SHP77 (cell line): ENCODE data around the gene SORCS2.
A peak's percentile ranks its signal among the peaks of the same experiment; 100 is the strongest.

Experiments used
- DNase-seq, 2 experiments: peaks; one replicate each; lab custom pipeline; 2025; lab: John Stamatoyannopoulos, UW

The SORCS2 gene

GRCh38 chr4:7474320-7474719, 282.0 kb downstream of the SORCS2 start:
- no peak for DNase-seq

DNA sequence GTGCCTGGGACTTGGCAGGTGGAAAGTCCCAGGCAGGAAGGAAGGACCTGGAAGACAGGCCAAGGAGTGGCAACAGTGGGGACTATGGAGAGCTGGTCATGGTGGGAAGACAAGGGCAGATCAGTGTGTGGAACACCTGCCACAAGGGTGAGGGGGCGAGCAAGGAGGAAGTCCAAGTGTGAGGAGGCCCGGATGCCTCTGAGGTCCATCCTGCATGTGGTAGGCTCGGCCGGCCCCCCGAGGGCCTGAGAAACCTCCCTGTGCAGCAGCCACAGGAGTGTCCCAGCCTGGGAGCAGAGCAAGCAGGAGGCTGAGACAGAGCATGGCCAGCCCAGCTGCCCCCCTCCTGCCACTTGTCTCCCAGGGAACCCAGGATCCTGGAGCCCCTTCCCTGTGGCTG, 282.9 kb downstream of the SORCS2 start:
- no peak for DNase-seq

DNA sequence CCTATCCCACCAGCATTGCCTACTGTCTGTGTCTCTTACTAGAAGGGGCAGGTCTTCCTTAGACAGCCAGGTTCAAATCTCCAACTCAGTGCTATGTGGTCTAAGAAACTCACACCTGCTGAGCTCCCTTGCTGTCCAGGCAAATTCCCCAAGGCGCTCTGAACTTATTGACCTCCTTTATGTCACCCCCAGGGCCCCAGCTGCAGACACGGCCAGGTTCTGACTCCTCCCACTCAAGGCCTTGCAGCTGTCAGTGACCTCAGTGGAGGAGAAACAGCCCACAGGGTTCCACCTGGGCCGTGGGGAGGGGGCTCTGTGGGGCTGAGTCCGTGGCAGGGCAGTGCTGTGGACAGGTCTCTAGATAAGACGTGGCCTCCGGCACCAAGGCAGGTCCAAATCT, 284.5 kb downstream of the SORCS2 start:
- DNase-seq: no peak

- DNase-seq: no peak
Observed at GRCh38 chr4:7477695-7478094, 285.4 kb downstream of the SORCS2 start.

- DNase-seq: no peak
Observed at GRCh38 chr4:7478665-7479064, 286.3 kb downstream of the SORCS2 start.

GRCh38 chr4:7480423-7480822, 288.1 kb downstream of the SORCS2 start:
- no peak for DNase-seq

- DNase-seq: no peak
Observed at GRCh38 chr4:7481227-7481626, 288.9 kb downstream of the SORCS2 start.

DNA sequence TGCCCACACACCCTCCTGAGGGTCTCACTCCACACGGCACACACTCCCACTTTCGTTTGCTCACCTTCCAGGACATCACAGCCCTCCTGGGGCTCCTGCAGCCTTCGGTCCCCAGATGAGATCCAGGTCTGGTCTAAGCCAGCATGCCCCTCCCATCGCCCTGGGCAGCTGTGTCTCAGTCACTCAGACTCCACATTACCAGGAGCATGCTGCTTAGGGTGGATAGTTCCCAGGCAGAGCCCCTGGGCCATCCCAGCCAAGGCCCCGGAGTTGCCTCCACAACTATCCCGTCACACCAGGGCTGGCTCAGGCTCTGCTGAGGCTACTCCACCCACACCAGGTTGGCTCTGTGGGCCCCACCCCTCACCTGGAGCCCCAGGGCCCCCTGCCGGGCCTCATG, 292.8 kb downstream of the SORCS2 start:
- no peak for DNase-seq

DNA sequence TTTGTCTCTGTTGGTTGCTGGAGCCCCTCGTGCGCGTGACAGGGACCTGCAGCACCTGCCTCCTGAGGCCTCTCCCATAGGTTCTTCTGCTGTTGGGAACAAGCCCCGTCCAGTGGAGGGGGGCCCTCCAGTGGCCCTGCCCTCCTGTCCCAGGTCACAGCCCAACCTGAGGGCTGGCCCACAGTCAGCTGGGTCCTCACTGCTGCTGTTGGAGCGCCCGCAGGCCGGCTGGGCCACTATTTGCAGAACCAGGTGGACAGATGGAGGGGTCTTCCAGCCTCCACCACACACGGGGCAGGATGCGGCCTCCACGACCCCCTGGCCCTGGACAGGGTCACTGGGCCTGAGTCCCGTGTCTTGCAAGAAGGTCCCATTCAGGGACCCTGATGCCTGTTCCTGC, 293.8 kb downstream of the SORCS2 start:
- DNase-seq: no peak

DNA sequence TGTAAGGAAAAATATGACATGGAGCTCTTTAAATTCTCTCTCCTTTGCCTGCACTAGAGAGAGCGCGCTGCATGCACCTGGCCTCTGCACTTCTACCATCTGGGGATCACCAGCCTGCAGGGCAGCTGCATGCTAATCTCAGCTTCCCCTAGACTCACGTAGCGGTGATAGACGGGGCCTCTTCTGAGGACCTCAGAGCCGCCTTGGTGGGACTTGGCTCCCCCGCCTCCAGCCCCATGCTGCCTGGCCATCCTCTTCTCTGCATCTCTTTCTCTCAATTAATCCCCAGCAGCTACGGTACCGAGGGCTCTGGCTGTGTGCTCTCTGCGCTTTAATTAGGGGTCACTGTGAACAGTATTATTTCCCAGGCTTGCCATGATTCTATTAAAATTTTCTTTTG, 295.2 kb downstream of the SORCS2 start:
- peak; percentile 1 to 35 for DNase-seq

- DNase-seq: no peak
Observed at GRCh38 chr4:7487998-7488671, 295.8 kb downstream of the SORCS2 start.

GRCh38 chr4:7491915-7492314, 299.6 kb downstream of the SORCS2 start:
- DNase-seq: no peak

- DNase-seq: no peak
Observed at GRCh38 chr4:7498446-7499200, 306.3 kb downstream of the SORCS2 start.

GRCh38 chr4:7499661-7500060, 307.3 kb downstream of the SORCS2 start:
- DNase-seq: no peak

- no peak for DNase-seq
Observed at GRCh38 chr4:7500404-7500803, 308.1 kb downstream of the SORCS2 start.

DNA sequence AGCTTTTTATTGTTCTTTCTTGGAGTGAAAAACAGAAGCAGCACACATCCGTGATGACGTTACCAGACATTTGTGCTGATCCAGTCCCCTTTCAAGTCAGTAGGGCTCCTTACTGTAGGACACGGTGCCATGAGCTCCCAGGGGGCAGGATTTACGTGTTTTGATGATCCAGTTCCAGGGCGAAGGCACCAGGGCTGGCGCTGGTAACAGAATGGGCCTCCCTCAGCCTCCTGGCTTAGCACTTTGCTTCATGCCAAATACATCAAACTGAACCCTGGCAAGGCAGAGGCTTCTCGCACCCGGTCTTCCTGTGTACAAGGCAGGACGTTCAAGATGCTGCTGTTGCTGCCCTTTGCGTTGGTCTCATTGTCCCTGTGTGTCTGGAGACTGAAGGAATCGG, 309.0 kb downstream of the SORCS2 start:
- no peak for DNase-seq

DNA sequence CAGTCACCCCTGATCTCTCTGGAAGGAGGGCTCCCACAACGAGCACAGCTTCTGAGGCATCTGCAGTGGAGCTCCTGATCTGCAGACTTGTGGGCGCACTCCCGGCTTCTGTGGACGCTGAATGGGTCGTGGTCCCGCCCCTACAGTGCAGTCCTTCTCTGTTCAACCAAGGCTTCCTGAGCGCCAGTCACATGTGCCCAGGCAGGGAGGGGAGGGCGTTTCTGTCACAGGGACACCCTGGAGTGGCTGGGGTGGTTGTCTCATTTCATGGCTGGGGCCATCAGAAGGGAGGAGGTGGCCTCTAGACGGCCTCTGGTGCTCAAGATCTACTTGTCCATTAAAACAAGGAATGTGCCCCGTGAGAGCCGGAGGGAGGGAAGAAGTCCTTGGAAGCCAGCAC, 309.5 kb downstream of the SORCS2 start:
- DNase-seq: no peak

GRCh38 chr4:7503559-7504249, 311.4 kb downstream of the SORCS2 start:
- DNase-seq: no peak

DNA sequence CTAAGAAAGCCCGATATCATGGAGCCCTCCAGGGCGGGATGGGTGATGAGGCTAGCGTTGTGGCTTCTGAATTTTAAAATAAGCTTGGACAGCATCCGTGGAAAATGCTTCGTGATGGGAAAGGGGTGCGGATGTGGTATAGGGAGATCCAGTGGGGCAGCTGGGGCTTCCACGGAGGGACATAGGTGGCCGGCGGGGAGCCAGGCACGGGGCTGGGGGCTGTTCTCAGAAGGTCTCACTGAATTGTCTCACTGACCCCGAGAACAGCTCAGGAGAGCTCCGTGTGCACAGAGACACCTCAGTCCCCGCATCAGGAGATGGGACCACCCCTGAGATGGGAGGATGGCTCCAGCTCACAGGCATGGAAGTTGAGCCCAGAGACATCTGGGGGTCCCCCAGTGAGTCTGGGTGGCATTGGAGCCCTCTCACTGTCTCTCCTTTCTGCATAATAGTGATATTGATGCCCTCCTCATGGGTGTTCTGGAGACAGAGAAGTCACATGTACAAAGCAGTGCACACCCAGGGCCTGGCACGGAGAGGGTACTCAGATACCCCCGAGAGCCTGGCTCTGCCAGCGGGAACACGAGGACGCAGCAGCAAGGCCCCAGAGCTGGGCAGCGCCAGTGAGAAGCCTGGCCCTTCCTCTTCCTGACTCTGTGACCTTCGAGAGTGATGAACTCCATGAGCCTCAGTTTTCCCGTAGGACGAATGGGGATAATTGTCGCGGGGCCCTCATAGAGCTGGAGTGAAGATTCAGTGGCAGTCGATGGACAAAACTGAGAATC, 313.0 kb downstream of the SORCS2 start:
- no peak for DNase-seq

GRCh38 chr4:7506119-7506518, 313.8 kb downstream of the SORCS2 start:
- DNase-seq: no peak

DNA sequence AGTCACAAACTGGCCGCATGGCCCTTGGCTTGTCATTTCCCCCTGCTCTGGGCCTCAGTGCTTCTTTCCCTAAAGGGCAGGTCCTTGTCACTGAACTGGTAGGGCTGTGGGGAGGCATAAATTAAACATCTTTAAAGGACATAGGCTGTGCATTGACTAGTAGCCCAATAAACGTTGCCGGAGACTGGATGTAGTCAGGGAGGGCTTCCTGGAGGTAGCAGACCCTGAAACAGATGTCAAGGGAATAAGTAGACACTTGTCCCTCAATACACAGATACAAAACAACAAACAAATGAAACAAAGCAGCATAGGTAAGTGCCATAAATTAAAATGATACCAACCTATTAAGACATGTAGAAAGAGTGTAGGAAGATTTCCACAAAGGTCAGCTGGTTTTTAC, 314.2 kb downstream of the SORCS2 start:
- DNase-seq: no peak

- no peak for DNase-seq
Observed at GRCh38 chr4:7507381-7507780, 315.0 kb downstream of the SORCS2 start.
